ENCODE measurements around the gene PPP6R2.
"Not testable (repeated sequence)": the region's sequence is repeated elsewhere in the genome, so short reads cannot be mapped to it uniquely, and the experiment has no call there.

Gene PPP6R2

GRCh38 chr22:50317178-50317577 is 25.9 kb upstream of the PPP6R2 start:
- DNase-seq (ENCODE audit: low read depth in 2 of 2), result no peak

GRCh38 chr22:50317674-50318073 is 25.5 kb upstream of the PPP6R2 start:
- no peak for DNase-seq (ENCODE audit: low read depth in 2 of 2)

- DNase-seq (ENCODE audit: low read depth in 2 of 2), result no peak
Measured at GRCh38 chr22:50318356-50318697, 24.8 kb upstream of the PPP6R2 start.

GRCh38 chr22:50318698-50319411 is 24.3 kb upstream of the PPP6R2 start:
- no peak for DNase-seq (ENCODE audit: low read depth in 2 of 2)

GRCh38 chr22:50319503-50319951 is 23.6 kb upstream of the PPP6R2 start:
- no peak for DNase-seq (ENCODE audit: low read depth in 2 of 2)

GRCh38 chr22:50320116-50320515 is 23.0 kb upstream of the PPP6R2 start:
- no peak for DNase-seq (ENCODE audit: low read depth in 2 of 2)

- no peak for DNase-seq (ENCODE audit: low read depth in 2 of 2)
Measured at GRCh38 chr22:50320671-50321325, 22.3 kb upstream of the PPP6R2 start.

GRCh38 chr22:50322382-50323104 is 20.6 kb upstream of the PPP6R2 start:
- DNase-seq (ENCODE audit: low read depth in 2 of 2), result not testable (repeated sequence)

GRCh38 chr22:50323900-50324299 is 19.2 kb upstream of the PPP6R2 start:
- DNase-seq (ENCODE audit: low read depth in 2 of 2), result no peak

GRCh38 chr22:50325444-50326224 is 17.5 kb upstream of the PPP6R2 start:
- no peak for DNase-seq (ENCODE audit: low read depth in 2 of 2)

GRCh38 chr22:50326225-50326955 is 16.7 kb upstream of the PPP6R2 start:
- no peak for DNase-seq (ENCODE audit: low read depth in 2 of 2)

GRCh38 chr22:50326956-50327710 is 16.0 kb upstream of the PPP6R2 start, which contains the start of gene DENND6B:
Gene DENND6B, minus strand, starts transcription at chr22:50327012. Its CDS starts 24 bp downstream, at chr22:50326988.
- DNase-seq (ENCODE audit: low read depth in 2 of 2), result peak; percentile 54 to 75

- DNase-seq (ENCODE audit: low read depth in 2 of 2), result no peak
Measured at GRCh38 chr22:50327711-50328019, 15.5 kb upstream of the PPP6R2 start.

GRCh38 chr22:50329236-50329635 is 13.9 kb upstream of the PPP6R2 start:
- DNase-seq (ENCODE audit: low read depth in 2 of 2), result no peak

- DNase-seq (ENCODE audit: low read depth in 2 of 2), result not testable (repeated sequence)
Measured at GRCh38 chr22:50334433-50334832, 8.7 kb upstream of the PPP6R2 start.

- DNase-seq (ENCODE audit: low read depth in 2 of 2), result no peak
Measured at GRCh38 chr22:50337262-50338041, 5.7 kb upstream of the PPP6R2 start.

GRCh38 chr22:50338042-50338573 is 5.0 kb upstream of the PPP6R2 start:
- no peak for DNase-seq (ENCODE audit: low read depth in 2 of 2)

- DNase-seq (ENCODE audit: low read depth in 2 of 2), result no peak
Measured at GRCh38 chr22:50338860-50339462, 4.2 kb upstream of the PPP6R2 start.

Measured in stimulated activated CD8-positive, alpha-beta memory T cell treated with anti-CD3 and anti-CD28 coated beads, Interleukin-2, amount 100 ng/mL, for 48 hours (primary cell).